GM21737 (cell line): ENCODE results near the gene TEN1.
A peak's percentile ranks its signal among the peaks of the same experiment; 100 is the strongest.

ENCODE experiments used
- ATAC-seq: cut with Tn5 transposase; IDR thresholded peaks from one replicate; pipeline ENCODE4 v1.9.1; 2021; ENCODE audit warnings: mild to moderate bottlenecking, moderate library complexity; ENCODE audit not compliant: unreplicated experiment

Gene TEN1

DNA sequence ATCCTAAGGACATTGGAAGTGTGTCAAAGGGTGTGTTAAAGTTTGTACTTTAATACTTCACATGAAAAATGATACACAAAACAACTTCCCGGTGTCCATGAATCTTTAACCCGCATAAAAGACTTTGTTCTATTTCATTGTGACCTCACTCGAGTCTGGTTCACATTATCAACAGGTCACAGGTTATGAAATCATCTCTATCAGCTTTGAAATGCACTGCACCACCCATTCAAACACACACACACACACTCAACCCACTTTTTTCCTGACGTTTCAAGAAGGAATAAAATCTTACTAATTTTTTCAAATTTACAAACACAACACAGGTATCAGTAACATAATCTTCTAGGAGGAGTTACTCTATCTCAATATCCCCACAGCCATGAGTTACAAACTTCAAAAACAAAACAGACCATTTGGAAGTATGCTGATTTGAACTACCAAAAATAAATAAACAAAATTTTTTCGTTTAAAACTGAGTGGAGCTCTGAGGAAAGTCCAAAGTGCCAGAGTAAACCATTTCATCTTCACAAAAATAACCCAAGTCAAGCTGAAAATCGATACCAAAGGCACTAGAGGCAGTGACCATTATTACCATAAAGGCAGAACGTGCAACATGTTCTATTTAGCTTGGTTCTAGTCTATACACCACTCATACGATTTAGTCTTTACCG lies 2.7 kb upstream of the TEN1 start:
- ATAC-seq: no peak

- no peak for ATAC-seq
Measured at GRCh38 chr17:75979705-75980187, 706 bp downstream of the TEN1 start.

DNA sequence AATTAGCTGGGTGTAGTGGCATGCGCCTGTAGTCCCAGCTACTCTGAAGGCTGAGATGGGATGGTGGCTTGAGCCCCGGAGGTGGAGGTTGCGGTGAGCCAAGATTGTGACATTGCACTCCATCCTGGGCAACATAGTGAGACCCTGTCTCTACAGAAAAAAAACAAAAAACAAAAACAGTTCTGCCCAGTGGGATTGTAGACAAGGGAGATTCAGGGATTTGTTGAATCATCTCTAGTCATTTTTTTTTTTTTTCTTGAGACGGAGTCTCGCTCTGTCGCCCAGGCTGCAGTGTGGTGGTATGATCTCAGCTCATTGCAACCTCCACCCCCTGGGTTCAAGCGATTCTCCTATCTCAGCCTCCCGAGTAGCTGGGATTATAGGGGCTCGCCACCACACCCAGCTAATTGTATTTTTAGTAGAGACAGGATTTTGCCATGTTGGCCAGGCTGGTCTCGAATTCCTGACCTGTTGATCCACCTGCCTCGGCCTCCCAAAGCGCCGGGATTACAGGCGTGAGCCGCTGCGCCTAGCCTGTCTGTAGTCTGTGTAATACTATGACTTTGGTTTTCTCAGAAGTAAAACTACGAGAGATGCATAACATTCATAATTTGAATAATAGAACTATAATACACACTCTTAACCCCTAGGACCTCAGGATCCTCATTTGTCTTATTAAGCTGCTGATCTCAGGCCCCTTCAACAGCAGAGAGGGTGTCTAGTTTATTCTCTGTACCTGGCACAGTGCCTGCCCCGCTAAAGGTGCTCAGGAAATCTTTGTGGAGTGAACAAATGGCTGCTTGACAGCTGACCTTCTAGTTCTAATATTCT lies 1.4 kb downstream of the TEN1 start:
- no peak for ATAC-seq

DNA sequence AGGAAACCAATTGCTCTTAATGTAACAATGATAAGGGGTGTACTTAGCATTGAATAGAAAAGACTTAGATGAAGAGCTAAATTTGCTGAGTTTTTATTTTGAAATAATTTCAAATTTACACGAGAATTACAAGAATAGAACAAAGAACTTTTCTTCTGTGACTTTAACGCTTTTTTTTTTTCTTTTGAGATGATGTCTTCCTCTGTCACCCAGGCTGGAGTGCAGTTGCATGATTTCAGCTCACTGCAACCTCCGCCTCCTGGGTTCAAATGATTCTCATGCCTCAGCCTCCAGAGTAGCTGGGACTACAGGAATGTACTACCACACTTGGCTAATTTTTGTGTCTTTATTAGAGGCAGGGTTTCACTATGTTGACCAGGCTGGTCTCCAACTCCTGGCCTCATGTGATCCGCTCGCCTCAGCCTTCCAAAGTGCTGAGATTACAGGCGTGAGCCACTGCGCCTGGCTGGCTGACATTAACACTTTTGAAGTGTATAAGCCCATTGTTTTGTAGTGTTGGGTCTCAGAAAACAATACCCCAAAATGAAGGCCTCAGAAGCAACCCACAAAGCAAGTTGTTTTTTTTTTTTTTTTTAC lies 2.1 kb downstream of the TEN1 start:
- no peak for ATAC-seq

GRCh38 chr17:75983501-75984181 lies 4.6 kb downstream of the TEN1 start:
- ATAC-seq: no peak

GRCh38 chr17:75985986-75986385 lies 6.9 kb downstream of the TEN1 start:
- ATAC-seq: no peak

DNA sequence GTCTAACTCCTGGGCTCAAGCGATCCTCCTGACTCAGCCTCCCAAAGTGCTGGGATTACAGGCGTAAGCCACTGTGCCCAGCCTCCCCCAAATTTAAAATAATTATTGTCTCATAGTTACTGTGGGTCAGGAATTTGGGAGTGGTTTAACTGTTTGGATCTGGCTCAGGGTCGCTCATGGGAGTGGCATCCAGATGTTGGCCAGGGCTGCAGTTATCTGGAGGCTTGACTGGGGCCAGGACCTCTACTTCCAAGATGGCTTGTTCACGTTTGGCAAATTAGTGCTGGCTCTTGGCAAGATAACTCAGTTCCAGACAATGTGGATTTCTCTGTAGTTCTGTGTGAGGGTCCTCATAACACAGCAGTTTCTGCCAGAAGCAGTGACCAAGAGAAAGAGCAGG lies 8.0 kb downstream of the TEN1 start:
- ATAC-seq: no peak

DNA sequence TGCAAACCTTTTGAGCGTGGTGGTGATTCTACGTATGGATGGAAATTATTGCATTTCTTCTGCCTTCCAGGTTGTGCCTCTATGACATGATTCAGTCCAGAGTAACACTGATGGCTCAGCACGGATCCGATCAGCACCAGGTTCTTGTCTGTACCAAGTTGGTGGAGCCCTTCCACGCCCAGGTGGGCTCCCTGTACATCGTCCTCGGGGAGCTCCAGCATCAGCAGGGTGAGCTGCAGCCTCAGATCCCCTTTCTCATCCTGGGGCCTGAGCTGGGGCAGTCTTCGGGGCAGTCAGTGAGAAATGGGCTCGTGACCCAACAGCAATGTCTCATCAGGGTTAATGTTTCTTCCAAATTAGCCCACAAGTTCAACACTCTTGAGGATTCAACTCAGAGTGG lies 12.4 kb downstream of the TEN1 start:
- no peak for ATAC-seq

GRCh38 chr17:75994802-75995370 lies 15.8 kb downstream of the TEN1 start:
- no peak for ATAC-seq

DNA sequence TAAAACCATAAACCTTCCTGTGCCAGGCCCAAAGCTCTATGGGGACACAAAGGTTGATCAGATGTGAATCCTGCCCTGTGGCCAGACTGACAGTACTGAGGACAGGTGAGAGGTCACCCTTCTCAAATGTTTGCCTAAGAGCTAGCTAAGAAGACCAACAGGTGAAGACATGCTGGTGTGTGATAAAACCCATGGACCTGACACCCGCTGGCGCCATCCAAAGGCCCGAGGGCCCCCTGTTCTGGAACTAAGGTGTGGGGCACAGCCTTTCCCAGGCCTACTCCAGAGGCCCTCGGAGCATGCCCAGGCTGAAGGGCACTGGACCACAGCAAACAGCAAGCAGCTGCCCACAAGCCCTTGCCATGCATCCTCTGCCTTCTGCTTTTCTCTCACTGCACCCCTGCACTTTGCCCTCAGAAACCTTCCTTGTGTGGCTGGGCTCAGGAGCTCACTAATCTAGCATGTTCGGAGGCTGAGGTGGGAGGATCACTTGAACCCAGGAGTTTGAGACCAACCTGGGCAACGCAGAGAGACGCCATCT lies 16.4 kb downstream of the TEN1 start:
- ATAC-seq: no peak

DNA sequence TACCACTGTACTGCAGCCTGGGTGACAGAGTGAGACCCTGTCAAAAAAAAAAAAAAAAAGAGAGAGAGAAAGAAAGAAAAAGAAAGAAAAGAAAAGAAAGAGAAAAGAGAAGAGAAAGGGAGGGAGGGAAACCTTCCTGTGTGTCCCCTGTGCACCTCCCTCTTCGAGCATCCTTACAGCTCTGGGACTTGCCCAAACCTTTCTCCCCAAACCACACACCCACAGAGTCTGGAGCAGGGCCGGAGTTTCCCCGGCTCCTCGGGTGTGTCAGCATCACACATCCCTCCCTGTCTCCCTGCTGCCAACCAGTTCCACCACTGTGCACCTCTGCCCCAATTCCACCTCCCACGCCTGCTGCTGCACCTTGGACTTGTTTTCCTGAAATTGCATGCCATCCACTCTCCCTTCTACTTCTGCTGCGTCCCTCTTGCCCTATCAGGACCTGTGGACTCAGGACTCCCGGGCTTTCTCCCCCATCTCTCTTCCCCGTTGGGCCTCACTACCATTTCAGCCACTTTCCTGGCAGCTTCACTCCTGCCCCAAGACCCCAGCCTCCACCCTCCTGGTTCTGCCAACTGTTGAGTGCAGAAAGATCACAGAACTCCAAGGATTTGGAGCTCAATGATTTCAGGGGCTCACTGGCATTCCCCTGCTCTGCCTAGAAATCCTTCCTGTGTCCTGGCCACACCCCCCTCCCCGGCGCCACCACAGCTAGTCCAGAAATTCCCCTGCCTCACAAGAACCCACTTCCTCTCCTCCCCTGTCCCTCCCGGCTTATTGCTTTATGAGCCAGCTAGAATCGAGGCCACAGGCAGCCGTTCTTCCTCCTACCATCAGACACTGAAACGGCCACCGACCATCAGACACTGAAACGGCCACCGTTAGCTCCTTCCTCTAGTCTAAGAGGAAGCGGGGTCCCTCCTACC lies 17.9 kb downstream of the TEN1 start:
- peak; percentile 54 for ATAC-seq

GRCh38 chr17:75998327-75998795 lies 19.3 kb downstream of the TEN1 start:
- no peak for ATAC-seq

DNA sequence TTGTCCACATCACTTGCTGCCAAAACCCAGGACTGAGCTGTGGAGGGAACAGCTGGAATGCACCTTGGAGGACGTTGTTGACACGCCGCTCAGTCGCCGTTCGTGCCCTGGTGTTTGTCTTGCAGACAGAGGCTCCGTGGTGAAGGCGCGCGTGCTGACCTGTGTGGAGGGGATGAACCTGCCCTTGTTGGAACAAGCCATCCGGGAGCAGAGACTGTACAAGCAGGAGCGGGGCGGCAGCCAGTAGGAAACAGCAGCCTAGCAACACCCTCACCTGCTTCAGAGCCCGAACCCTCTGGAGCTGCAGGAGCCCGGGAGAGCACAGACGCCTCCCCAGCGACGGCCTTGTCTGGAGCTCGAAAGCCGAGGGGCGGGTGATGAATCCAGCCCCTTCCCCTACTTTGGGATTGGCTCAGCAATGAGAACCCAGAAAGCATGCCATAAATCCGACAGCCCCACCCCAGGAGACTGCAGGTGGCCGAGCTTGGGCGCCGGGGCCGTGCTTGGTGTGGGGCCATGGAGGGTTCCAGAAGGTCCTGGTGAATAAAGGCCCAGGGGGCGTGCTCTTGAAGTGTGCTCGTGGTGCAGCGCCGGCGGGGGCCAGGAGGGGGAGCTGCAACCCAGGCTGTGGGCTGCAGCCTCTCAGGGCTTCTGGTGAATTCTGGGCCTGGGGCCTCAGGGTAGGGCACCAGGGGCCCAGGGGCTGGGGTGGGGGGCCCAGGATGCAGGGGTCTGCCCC lies 21.1 kb downstream of the TEN1 start:
- no peak for ATAC-seq

DNA sequence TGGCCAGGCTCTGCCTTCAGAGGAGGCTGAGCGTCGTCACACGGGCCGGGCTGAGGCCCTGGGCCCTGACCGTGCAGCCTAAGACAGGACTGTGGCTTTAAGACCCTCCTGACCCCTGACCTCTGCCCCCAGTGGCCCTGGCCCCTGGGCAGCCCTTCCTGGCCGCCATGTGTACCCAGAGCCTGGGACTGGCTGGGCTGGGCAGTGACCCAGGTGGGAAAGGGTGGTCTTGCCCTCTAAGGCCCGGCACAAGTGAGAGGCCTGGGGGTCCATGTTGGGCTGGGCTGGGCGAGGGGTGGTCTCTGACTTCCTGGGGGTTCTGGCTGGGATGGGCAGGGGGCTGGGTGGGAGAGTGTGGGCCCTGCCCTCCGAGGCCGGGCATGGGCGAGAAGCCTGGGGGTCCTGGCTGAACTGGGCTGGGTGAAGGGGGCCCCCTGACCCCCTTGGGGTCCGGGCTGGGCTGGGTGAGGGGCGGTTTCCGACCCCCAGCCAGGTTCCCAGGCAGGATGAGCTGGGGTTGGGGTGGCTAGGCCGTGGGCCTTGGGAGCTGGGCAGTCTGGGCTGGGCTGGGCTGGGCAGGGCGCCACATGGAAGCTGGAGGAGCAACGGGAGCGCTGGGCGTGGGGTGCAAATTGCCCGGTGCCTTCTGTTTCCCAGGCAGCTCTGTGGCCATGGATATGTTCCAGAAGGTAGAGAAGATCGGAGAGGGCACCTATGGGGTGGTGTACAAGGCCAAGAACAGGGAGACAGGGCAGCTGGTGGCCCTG lies 21.9 kb downstream of the TEN1 start, which contains the start of gene CDK3:
TSS of gene CDK3 (plus strand) at position 101 of the 767 bp plus-strand sequence. CDS start at position 672, 571 bp downstream.
- ATAC-seq: no peak

GRCh38 chr17:76002100-76002499 lies 23.1 kb downstream of the TEN1 start:
- ATAC-seq: no peak

- ATAC-seq: no peak
Measured at GRCh38 chr17:76003915-76004314, 24.9 kb downstream of the TEN1 start.

GRCh38 chr17:76004750-76005262 lies 25.8 kb downstream of the TEN1 start:
- no peak for ATAC-seq
